Suprapubic skin (tissue), 3 donors: ENCODE data around the gene HOXA6.

ENCODE experiments used
- EP300 ChIP-seq: sonication (generic); formaldehyde crosslinking; IDR thresholded peaks from one replicate; pipeline ENCODE4 v1.6.1; 2017; ENCODE audit warnings: antibody characterized with exemption
- TF ChIP-seq, protein P1 (sequence below), 2 donors: fragments of 200-600 bp in 1 of 2; fragments of 450-650 bp in 1 of 2; sonication (generic) in 1 of 2; IDR thresholded peaks; one replicate each; pipeline ENCODE4 v1.5.1; 2016 to 2019; ENCODE audit warnings: antibody characterized with exemption in 2 of 2, mild to moderate bottlenecking in 1 of 2, moderate library complexity in 1 of 2

DNA sequence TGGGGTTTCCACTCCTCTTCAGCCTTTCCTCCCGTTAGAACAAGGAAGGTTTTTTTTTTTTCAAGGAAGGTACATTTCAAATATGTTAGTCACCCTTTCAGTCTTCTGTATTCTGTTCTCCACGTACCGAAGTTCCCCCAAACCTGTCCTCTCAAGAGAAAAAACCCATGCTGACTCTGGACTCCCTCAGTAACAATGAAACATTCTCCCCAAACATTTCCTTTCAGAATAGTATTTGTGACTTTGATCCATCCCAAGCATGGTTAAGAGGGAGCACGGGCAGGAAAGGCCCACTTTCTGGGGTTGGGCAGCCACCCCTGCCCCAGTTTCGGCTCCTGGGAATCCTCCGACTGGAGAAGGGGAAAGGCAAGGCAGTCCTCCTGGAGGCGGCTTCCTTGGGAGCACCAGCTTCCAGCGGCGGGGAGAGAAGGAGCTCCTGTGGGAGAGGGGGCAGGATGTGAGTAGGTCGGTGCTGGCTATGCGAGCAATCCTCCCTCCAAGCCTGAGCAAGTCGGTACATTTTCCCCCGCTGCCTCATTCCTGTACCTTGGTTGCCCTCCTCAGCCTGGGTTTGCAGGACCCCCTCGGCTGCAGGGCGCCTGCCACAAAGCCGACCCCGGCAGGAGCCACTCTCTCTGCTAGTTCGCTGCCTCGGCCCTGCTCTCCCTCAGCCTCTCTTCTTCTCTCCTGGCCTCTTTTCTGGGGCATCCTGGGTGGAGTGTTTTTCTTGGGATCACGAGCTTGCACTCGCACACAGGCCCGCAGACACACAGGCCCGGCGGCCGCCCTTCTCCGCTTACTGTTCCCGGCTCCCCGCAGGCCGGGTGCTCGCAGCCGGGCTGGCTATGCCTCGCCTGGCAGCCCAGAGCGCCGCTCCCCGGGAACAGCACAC lies 49.6 kb downstream of the HOXA6 start:
- TF ChIP-seq, protein P1, sequence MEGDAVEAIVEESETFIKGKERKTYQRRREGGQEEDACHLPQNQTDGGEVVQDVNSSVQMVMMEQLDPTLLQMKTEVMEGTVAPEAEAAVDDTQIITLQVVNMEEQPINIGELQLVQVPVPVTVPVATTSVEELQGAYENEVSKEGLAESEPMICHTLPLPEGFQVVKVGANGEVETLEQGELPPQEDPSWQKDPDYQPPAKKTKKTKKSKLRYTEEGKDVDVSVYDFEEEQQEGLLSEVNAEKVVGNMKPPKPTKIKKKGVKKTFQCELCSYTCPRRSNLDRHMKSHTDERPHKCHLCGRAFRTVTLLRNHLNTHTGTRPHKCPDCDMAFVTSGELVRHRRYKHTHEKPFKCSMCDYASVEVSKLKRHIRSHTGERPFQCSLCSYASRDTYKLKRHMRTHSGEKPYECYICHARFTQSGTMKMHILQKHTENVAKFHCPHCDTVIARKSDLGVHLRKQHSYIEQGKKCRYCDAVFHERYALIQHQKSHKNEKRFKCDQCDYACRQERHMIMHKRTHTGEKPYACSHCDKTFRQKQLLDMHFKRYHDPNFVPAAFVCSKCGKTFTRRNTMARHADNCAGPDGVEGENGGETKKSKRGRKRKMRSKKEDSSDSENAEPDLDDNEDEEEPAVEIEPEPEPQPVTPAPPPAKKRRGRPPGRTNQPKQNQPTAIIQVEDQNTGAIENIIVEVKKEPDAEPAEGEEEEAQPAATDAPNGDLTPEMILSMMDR (IDR thresholded peaks at IDR 0.05) = no peak
- no peak for TF ChIP-seq EP300
